Osteocyte (in vitro differentiated cells): ENCODE results near the gene IFNK. TPM values are rescaled to one million over a fixed set of nuclear protein-coding genes. Genes with fewer than 3 reads are reported as not detected.

Experiments
- DNase-seq: peaks from one replicate; pipeline ENCODE4 v3.0.0; 2021; ENCODE audit warnings: mixed read lengths; ENCODE audit not compliant: unreplicated experiment; ENCODE audit errors: extremely low spot score
- H3K27ac Mint-ChIP-seq: one replicate; pipeline ENCODE4 v1.8.0; 2021; ENCODE audit warnings: mild to moderate bottlenecking, mixed read lengths; ENCODE audit not compliant: unreplicated experiment
- H3K27me3 Mint-ChIP-seq: one replicate; pipeline ENCODE4 v1.8.0; 2021; ENCODE audit warnings: mixed read lengths; ENCODE audit not compliant: unreplicated experiment
- H3K36me3 Mint-ChIP-seq: one replicate; pipeline ENCODE4 v1.8.0; 2021; ENCODE audit warnings: mixed read lengths; ENCODE audit not compliant: unreplicated experiment
- H3K4me1 Mint-ChIP-seq: one replicate; pipeline ENCODE4 v1.8.0; 2021; ENCODE audit warnings: mixed read lengths; ENCODE audit not compliant: unreplicated experiment
- H3K4me3 Mint-ChIP-seq: one replicate; pipeline ENCODE4 v1.8.0; 2021; ENCODE audit warnings: mild to moderate bottlenecking, moderate library complexity, mixed read lengths; ENCODE audit not compliant: unreplicated experiment
- H3K9me3 Mint-ChIP-seq: one replicate; pipeline ENCODE4 v1.8.0; 2021; ENCODE audit warnings: mixed read lengths; ENCODE audit not compliant: unreplicated experiment
- CTCF ChIP-seq: fragments of 200-600 bp; sonication (generic); IDR thresholded peaks from 2 replicates; pipeline ENCODE4 v1.5.0; 2021; ENCODE audit warnings: antibody characterized with exemption, mild to moderate bottlenecking, moderate library complexity
- total RNA-seq: library from RNA; stranded (reverse); gene quantifications from 2 replicates; pipeline ENCODE4 v1.2.1, GENCODE V29; 2021

The IFNK gene
- total RNA-seq, 1 donor from 2014 or later: not detected

GRCh38 chr9:27533311-27533710 is 9.2 kb downstream of the IFNK start:
- Mint-ChIP-seq H3K9me3 (no peaks in the 10 kb centered on the region), H3K27me3 (peaks cover 16% of the 10 kb centered on the region), H3K4me3 (no peak overlapping the region), H3K27ac (no peak overlapping the region), H3K36me3 (no peaks in the 10 kb centered on the region), H3K4me1 (peaks cover 16% of the 10 kb centered on the region)
- no peak for TF ChIP-seq CTCF
- DNase-seq: no peak

- no peak for DNase-seq
- Mint-ChIP-seq H3K27me3 (peaks cover 14% of the 10 kb centered on the region), H3K27ac (no peak overlapping the region), H3K9me3 (no peaks in the 10 kb centered on the region), H3K4me1 (peaks cover 18% of the 10 kb centered on the region), H3K4me3 (no peak overlapping the region), H3K36me3 (no peaks in the 10 kb centered on the region)
- no peak for TF ChIP-seq CTCF
These were observed 10.0 kb downstream of the IFNK start for GRCh38 chr9:27534131-27534530.

- no peaks in the 10 kb centered on the region for H3K9me3 Mint-ChIP-seq
- no peak for DNase-seq
- no peak overlapping the region for H3K4me3 Mint-ChIP-seq
- H3K27ac Mint-ChIP-seq: no peak overlapping the region
- TF ChIP-seq CTCF: no peak
- H3K27me3 Mint-ChIP-seq: peaks cover 14% of the 10 kb centered on the region
- H3K36me3 Mint-ChIP-seq: no peaks in the 10 kb centered on the region
- H3K4me1 Mint-ChIP-seq: peaks cover 22% of the 10 kb centered on the region
These were observed 10.6 kb downstream of the IFNK start for GRCh38 chr9:27534658-27535209.

- no peak for DNase-seq
- H3K27ac Mint-ChIP-seq: no peak overlapping the region
- no peak overlapping the region for H3K4me3 Mint-ChIP-seq
- no peaks in the 10 kb centered on the region for H3K36me3 Mint-ChIP-seq
- no peaks in the 10 kb centered on the region for H3K9me3 Mint-ChIP-seq
- peaks cover 30% of the 10 kb centered on the region for H3K4me1 Mint-ChIP-seq
- H3K27me3 Mint-ChIP-seq: peaks cover 14% of the 10 kb centered on the region
- peak; percentile 13 for TF ChIP-seq CTCF
These were observed 11.6 kb downstream of the IFNK start for GRCh38 chr9:27535701-27536118.

- Mint-ChIP-seq H3K36me3 (no peaks in the 10 kb centered on the region), H3K4me3 (no peak overlapping the region), H3K27me3 (peaks cover 10% of the 10 kb centered on the region), H3K9me3 (no peaks in the 10 kb centered on the region), H3K4me1 (peaks cover 31% of the 10 kb centered on the region), H3K27ac (no peak overlapping the region)
- no peak for TF ChIP-seq CTCF
- no peak for DNase-seq
These were observed 12.1 kb downstream of the IFNK start for GRCh38 chr9:27536168-27536567.
